Measurements from ENCODE around the gene TEX50.

DNA sequence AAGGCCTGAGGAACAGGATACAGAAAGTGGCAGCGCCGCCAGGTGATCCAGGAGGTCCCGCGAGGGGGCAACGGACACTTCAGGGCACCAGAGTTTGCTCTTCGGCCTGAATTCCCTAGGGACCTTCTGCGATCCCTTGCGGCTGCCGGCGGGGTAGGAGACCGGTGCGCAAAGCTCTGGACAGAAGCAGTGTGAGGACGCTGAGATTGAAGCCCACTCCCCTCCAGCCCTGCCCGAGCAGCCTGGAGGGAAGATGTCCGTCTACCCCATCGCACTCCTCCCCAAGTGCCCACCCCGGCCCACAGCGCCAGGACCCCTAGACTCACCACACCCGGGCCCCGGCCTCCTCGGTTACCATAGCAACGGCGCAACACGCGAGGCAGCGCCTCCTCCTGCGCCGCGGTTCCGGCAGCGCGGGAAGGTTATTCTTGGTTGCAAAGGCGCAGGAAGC lies 34.4 kb downstream of the TEX50 start, which contains the start of gene ANKRD45:
- TF ChIP-seq, protein P1, sequence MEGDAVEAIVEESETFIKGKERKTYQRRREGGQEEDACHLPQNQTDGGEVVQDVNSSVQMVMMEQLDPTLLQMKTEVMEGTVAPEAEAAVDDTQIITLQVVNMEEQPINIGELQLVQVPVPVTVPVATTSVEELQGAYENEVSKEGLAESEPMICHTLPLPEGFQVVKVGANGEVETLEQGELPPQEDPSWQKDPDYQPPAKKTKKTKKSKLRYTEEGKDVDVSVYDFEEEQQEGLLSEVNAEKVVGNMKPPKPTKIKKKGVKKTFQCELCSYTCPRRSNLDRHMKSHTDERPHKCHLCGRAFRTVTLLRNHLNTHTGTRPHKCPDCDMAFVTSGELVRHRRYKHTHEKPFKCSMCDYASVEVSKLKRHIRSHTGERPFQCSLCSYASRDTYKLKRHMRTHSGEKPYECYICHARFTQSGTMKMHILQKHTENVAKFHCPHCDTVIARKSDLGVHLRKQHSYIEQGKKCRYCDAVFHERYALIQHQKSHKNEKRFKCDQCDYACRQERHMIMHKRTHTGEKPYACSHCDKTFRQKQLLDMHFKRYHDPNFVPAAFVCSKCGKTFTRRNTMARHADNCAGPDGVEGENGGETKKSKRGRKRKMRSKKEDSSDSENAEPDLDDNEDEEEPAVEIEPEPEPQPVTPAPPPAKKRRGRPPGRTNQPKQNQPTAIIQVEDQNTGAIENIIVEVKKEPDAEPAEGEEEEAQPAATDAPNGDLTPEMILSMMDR (IDR thresholded peaks at IDR 0.05) = no peak
- TF ChIP-seq POLR2A (IDR thresholded peaks at IDR 0.05) (no peak), POLR2AphosphoS5 (IDR thresholded peaks at IDR 0.05) (no peak)

Data from breast epithelium (tissue), 3 donors.